Ishikawa (cell line): ENCODE results near the gene ELAVL2.

Experiments used
- CEBPB ChIP-seq: IDR thresholded peaks from 2 replicates; pipeline ENCODE4 v1.6.1; 2012
- CREB1 ChIP-seq: IDR thresholded peaks from 2 replicates; pipeline ENCODE4 v1.6.1; 2012; ENCODE audit warnings: low read depth
- EP300 ChIP-seq: IDR thresholded peaks from 2 replicates; pipeline ENCODE4 v1.6.1; 2012; ENCODE audit warnings: borderline replicate concordance
- FOXM1 ChIP-seq: IDR thresholded peaks from 2 replicates; pipeline ENCODE4 v1.6.1; 2012; ENCODE audit warnings: low read depth, borderline replicate concordance
- NFIC ChIP-seq: IDR thresholded peaks from 2 replicates; pipeline ENCODE4 v1.6.1; 2012
- RAD21 ChIP-seq: IDR thresholded peaks from 2 replicates; pipeline ENCODE4 v1.6.1; 2012; ENCODE audit warnings: low read depth
- TAF1 ChIP-seq: IDR thresholded peaks from 2 replicates; pipeline ENCODE4 v1.6.1; 2012; ENCODE audit warnings: low read depth, mild to moderate bottlenecking
- TCF12 ChIP-seq: IDR thresholded peaks from 2 replicates; pipeline ENCODE4 v1.6.1; 2012; ENCODE audit warnings: low read depth
- TEAD4 ChIP-seq: IDR thresholded peaks from 2 replicates; pipeline ENCODE4 v1.6.1; 2012
- YY1 ChIP-seq: IDR thresholded peaks from 2 replicates; pipeline ENCODE4 v1.6.1; 2012; ENCODE audit warnings: low read depth
- ZBTB7A ChIP-seq: IDR thresholded peaks from 2 replicates; pipeline ENCODE4 v1.6.1; 2012; ENCODE audit warnings: low read depth
- TF ChIP-seq, protein P1 (sequence below): IDR thresholded peaks from 2 replicates; pipeline ENCODE4 v1.6.1; 2012; ENCODE audit warnings: low read depth, mild to moderate bottlenecking
- TF ChIP-seq, protein P2 (sequence below): IDR thresholded peaks from 2 replicates; pipeline ENCODE4 v1.6.1; 2012
- TF ChIP-seq, protein P3 (sequence below): IDR thresholded peaks from 2 replicates; pipeline ENCODE4 v1.6.1; 2012

ELAVL2 gene

DNA sequence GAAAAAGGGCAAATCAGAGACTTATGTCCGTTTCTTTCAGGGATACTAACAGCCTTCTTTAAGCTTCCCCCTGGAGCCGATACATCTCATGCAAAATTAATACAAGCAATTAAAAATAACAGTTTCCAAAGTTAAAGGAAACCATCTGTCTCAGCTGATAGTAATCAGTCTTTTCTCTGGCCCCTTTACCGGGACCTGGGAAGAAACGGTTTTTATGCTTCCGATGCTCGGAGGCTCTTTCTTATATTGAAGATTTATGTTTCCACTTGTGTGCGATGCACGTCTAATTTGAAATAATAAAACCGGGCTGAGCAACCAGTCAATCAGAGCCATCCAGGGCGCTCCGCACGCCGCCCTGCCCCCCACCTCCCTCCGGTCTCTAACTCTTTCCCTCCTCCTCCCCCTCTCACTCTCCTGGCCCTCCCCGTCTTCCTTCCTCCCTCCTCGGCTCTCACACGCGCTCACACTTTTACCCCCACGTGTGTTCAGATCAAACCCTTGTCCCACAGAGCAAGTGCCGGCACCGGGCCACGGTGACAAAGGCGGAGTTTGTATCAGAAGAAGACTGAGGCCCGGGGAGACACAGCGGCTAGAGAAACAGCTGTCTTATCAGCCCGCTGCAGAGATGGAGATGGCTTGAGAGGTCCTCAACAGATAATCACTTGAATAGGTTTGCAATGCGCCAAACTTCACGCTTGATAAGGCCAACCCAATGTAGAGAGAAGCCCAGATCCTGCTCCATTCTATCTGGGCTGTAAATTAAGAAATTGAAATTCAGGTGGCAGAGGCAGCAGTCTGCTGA is 5.1 kb upstream of the ELAVL2 start:
- no peak for TF ChIP-seq TCF12
- TF ChIP-seq NFIC: no peak
- no peak for TF ChIP-seq CEBPB
- no peak for TF ChIP-seq CREB1
- TF ChIP-seq RAD21: no peak
- TF ChIP-seq FOXM1: no peak
- TF ChIP-seq TEAD4: no peak

DNA sequence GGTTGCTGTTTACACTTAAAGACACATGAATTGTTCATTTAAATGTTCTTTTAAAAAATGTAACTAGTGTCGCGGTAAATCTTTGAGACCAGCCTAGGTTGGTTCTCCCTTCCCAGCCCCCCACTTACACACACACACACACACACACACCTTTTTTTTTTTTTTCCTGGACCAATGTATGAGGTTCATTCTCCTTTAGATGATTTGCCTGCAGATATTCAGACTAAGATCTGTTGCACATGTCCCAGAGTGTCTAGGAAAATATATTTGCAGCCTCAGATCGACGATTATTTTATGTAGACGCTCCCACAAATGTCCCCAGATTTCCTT is 4.4 kb upstream of the ELAVL2 start:
- no peak for TF ChIP-seq ZBTB7A
- TF ChIP-seq, protein P1, sequence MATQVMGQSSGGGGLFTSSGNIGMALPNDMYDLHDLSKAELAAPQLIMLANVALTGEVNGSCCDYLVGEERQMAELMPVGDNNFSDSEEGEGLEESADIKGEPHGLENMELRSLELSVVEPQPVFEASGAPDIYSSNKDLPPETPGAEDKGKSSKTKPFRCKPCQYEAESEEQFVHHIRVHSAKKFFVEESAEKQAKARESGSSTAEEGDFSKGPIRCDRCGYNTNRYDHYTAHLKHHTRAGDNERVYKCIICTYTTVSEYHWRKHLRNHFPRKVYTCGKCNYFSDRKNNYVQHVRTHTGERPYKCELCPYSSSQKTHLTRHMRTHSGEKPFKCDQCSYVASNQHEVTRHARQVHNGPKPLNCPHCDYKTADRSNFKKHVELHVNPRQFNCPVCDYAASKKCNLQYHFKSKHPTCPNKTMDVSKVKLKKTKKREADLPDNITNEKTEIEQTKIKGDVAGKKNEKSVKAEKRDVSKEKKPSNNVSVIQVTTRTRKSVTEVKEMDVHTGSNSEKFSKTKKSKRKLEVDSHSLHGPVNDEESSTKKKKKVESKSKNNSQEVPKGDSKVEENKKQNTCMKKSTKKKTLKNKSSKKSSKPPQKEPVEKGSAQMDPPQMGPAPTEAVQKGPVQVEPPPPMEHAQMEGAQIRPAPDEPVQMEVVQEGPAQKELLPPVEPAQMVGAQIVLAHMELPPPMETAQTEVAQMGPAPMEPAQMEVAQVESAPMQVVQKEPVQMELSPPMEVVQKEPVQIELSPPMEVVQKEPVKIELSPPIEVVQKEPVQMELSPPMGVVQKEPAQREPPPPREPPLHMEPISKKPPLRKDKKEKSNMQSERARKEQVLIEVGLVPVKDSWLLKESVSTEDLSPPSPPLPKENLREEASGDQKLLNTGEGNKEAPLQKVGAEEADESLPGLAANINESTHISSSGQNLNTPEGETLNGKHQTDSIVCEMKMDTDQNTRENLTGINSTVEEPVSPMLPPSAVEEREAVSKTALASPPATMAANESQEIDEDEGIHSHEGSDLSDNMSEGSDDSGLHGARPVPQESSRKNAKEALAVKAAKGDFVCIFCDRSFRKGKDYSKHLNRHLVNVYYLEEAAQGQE: no peak
- TF ChIP-seq, protein P2, sequence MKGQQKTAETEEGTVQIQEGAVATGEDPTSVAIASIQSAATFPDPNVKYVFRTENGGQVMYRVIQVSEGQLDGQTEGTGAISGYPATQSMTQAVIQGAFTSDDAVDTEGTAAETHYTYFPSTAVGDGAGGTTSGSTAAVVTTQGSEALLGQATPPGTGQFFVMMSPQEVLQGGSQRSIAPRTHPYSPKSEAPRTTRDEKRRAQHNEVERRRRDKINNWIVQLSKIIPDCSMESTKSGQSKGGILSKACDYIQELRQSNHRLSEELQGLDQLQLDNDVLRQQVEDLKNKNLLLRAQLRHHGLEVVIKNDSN: no peak
- TF ChIP-seq TEAD4: no peak
- TF ChIP-seq CREB1: no peak
- no peak for TF ChIP-seq TAF1
- TF ChIP-seq, protein P3, sequence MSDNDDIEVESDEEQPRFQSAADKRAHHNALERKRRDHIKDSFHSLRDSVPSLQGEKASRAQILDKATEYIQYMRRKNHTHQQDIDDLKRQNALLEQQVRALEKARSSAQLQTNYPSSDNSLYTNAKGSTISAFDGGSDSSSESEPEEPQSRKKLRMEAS: no peak
- TF ChIP-seq TCF12: no peak
- no peak for TF ChIP-seq FOXM1

DNA sequence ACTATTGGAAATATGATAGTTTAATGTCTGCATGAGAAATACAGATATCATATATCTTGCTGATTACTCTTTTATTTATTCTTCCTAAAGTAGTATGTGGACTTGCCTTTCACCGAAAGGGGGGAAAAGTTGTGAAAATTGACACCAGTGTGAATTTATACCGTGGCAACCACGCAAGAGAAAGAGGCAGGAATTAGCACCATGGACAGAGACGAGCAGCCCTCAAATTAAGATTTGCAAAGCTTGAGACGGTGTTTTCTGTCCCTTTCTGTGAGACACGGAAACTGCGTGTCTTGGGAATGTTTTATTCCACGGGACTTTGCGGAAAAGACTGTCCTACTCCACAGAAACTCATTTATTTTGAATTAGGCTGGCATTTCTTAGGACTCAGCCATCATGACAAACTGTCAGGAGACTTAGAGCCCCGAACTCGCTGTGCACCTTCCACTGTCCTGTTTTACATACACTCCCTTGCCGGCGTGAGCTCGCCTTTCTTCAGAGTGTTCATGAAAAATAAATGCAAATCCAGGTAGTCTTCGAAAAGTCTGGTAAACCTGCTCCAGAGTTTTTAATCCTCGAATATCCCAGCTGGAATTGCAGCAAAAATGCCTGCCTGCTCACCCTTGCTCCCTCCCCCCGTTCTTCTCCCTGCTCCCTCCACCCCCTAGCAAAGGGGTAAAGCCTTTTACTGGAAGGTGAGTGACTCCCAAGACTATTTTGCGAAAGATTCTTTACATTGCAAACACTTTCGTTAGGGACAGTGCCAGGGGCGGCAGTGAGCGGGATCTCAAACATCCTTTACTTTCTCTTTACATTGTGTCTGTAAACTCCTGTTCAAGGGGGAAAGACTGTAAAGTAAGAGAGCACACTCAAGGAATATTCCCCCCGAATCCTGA is 3.8 kb upstream of the ELAVL2 start:
- TF ChIP-seq, protein P2: no peak
- TF ChIP-seq, protein P1: peak; percentile 75

DNA sequence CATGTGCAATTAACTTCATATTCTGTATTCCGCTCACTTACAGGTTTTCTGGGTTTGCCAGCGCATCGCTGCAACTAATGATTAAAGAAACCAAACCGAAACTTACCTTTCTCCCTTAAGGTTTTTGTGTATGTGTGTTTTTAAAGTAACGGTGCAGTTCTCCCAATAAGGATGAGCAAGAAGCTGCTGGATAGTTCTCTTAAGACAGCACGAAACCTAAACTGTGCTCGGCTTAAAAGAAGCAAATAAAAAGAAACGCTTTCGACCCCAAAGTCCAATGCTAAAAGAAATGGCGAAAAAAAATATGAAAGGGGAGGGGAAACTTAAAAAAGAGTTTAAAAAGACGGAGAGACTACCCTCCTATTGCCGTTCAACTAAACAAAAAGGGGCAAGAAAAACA is 340 bp downstream of the ELAVL2 start:
- TF ChIP-seq ZBTB7A (no peak), FOXM1 (no peak), RAD21 (no peak), EP300 (no peak), CREB1 (no peak), CEBPB (no peak), YY1 (no peak), TCF12 (no peak), NFIC (no peak), TEAD4 (no peak), TAF1 (no peak)
- TF ChIP-seq, protein P1: no peak
- TF ChIP-seq, protein P2: no peak
